Measurements from ENCODE around the gene NEU4.

DNA sequence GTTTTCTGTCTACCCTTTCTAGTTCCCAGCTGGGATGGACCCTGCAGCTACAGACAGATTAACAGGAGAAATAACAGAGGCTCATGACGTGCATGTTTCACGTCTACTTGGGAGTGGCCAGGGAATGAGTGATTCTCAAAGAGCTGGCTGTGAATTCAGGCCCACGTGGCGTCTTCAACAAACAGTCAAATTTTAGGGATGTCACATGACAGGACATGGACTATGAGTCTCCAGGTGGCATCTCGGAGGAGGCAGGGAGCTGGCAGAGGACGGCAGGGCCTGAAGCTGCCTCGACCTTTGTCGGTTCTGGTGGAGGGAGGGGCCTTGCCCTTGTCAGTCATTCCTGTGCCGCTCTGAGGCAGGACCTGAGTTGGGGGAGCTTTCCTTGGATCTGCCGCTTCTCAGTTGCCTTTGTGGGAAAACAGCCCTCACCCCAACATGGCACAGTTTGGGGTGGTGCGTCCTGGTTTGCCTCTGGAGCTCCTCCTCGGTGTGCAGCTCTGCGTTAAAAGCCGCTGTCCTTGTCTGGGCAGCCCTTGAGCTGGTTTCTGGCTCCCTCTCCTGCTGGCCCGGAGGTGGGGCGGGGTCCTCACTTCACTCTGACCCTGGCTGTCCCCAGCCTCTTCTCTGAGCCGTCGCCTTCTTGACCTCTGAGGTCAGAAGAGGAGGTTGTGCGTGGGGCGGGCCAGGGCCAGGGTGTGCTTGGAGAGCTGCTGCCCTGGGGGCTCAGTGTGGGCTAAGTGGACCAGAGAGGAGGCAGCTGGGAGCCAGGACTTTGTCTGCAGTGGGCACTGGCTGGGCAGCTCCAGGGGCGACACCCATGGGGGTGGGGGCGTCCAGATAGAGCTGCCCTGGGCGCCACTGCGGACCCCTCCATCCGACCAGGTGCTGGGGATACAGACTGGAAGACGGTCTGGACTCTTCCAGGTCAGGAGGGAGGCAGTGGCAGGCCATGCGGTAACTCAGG is 44.4 kb upstream of the NEU4 start:
- TF ChIP-seq CTCF (IDR thresholded peaks at IDR 0.05) (no peak), POLR2A (IDR thresholded peaks at IDR 0.05) (no peak)

Measured in thyroid gland (tissue), 4 donors.